ENCODE measurements around the gene NAV2.
"Not testable (repeated sequence)": the region's sequence is repeated elsewhere in the genome, so short reads cannot be mapped to it uniquely, and the experiment has no call there.

The NAV2 gene

GRCh38 chr11:19955660-19956059, 243.0 kb downstream of the NAV2 start:
- in situ Hi-C loops (cut with MboI; ENCODE audit: low sequenced_read_pairs, unreplicated experiment), result loop anchor here (10.0 kb wide), 1 partner anchor 159 kb away; no protein-coding TSS in a partner anchor
- no peak for TF ChIP-seq CTCF (IDR thresholded peaks at IDR 0.05; ENCODE audit: borderline replicate concordance, control extremely low read depth, extremely low read depth, insufficient read depth, missing control alignments)
- no peak for DNase-seq (ENCODE audit: low spot score)

DNA sequence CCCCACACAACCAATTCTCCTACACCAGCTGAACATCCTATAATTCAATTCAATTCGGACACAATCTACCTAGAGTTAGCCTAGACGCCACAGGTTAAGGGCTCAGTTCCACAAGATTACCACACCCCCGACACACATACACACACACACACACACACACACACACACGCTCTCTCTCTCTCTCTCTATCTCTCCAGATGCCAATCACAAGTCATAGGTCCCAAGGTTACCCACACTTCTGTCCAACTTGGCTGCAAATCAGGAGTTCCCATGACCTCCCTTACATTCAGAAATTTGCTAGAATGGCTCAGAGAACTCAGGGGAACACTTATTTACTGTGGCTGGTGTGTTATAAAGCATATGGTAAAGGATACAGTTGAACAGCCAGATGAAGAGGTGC, 243.6 kb downstream of the NAV2 start:
- in situ Hi-C loops (cut with MboI; ENCODE audit: low sequenced_read_pairs, unreplicated experiment), result loop anchor here (10.0 kb wide), 1 partner anchor 159 kb away; no protein-coding TSS in a partner anchor
- no peak for TF ChIP-seq CTCF (IDR thresholded peaks at IDR 0.05; ENCODE audit: borderline replicate concordance, control extremely low read depth, extremely low read depth, insufficient read depth, missing control alignments)
- DNase-seq (ENCODE audit: low spot score), result no peak

- no peak for DNase-seq (ENCODE audit: low spot score)
- no peak for TF ChIP-seq CTCF (IDR thresholded peaks at IDR 0.05; ENCODE audit: borderline replicate concordance, control extremely low read depth, extremely low read depth, insufficient read depth, missing control alignments)
- in situ Hi-C loops (cut with MboI; ENCODE audit: low sequenced_read_pairs, unreplicated experiment), result loop anchor here (10.0 kb wide), 1 partner anchor 157 kb away; no protein-coding TSS in a partner anchor
Observed at GRCh38 chr11:19957294-19957943, 244.8 kb downstream of the NAV2 start.

GRCh38 chr11:19958204-19958603, 245.6 kb downstream of the NAV2 start:
- DNase-seq (ENCODE audit: low spot score), result no peak
- no peak for TF ChIP-seq CTCF (IDR thresholded peaks at IDR 0.05; ENCODE audit: borderline replicate concordance, control extremely low read depth, extremely low read depth, insufficient read depth, missing control alignments)
- in situ Hi-C loops (cut with MboI; ENCODE audit: low sequenced_read_pairs, unreplicated experiment), result loop anchor here (10.0 kb wide), 1 partner anchor 157 kb away; no protein-coding TSS in a partner anchor

- DNase-seq (ENCODE audit: low spot score), result no peak
- TF ChIP-seq CTCF (IDR thresholded peaks at IDR 0.05; ENCODE audit: borderline replicate concordance, control extremely low read depth, extremely low read depth, insufficient read depth, missing control alignments), result no peak
- in situ Hi-C loops (cut with MboI; ENCODE audit: low sequenced_read_pairs, unreplicated experiment), result loop anchor here (10.0 kb wide), 1 partner anchor 156 kb away; no protein-coding TSS in a partner anchor
Observed at GRCh38 chr11:19959210-19959609, 246.6 kb downstream of the NAV2 start.

DNA sequence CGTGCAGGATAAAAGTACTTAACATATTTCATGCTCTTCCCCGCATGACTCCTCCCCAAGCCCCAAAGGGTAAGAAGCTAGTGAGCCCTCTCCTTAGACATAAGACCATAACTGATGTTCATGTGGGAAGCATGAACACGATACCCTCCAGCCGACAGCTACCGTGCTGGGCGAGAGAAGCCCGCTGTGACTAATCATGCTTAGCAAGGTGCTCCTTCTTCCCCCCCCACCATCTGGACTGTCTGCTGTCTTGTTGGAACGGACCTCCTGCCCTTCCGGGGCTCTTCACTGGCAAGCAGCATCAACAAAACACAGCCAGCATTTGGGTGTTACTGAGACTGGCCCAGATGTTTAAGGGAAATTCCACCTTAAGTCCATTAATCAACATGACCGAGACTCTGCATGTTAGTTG, 247.0 kb downstream of the NAV2 start:
- no peak for DNase-seq (ENCODE audit: low spot score)
- no peak for TF ChIP-seq CTCF (IDR thresholded peaks at IDR 0.05; ENCODE audit: borderline replicate concordance, control extremely low read depth, extremely low read depth, insufficient read depth, missing control alignments)

GRCh38 chr11:19960410-19960809, 247.8 kb downstream of the NAV2 start:
- in situ Hi-C loops (cut with MboI; ENCODE audit: low sequenced_read_pairs, unreplicated experiment); DNase-seq (ENCODE audit: low spot score): not testable (repeated sequence)

More for the DNA sequence above, 247.0 kb downstream of the NAV2 start:
- in situ Hi-C loops (cut with MboI; ENCODE audit: low sequenced_read_pairs, unreplicated experiment), result loop anchor here (10.0 kb wide), 1 partner anchor 155 kb away; no protein-coding TSS in a partner anchor
